HEK293 (cell line): ENCODE results near the gene SLC25A19.

ENCODE experiments used
- BCL11A ChIP-seq: fragments of 450-650 bp; formaldehyde crosslinking; IDR thresholded peaks from 2 replicates; pipeline ENCODE4 v1.5.1; 2016; ENCODE audit warnings: low read depth, missing biosample characterization, missing genetic modification characterization
- CTCF ChIP-seq: fragments of 450-650 bp; formaldehyde crosslinking; IDR thresholded peaks from 2 replicates; pipeline ENCODE4 v1.5.1; 2016; ENCODE audit warnings: missing biosample characterization, missing genetic modification characterization
- KLF1 ChIP-seq: fragments of 450-650 bp; formaldehyde crosslinking; IDR thresholded peaks from 2 replicates; pipeline ENCODE4 v1.5.1; 2016; ENCODE audit warnings: missing biosample characterization, missing genetic modification characterization
- MZF1 ChIP-seq: fragments of 450-650 bp; formaldehyde crosslinking; IDR thresholded peaks from 2 replicates; pipeline ENCODE4 v1.5.1; 2017; ENCODE audit warnings: missing biosample characterization, missing genetic modification characterization, borderline replicate concordance
- ZNF114 ChIP-seq: fragments of 450-650 bp; formaldehyde crosslinking; IDR thresholded peaks from 2 replicates; pipeline ENCODE4 v1.5.0; 2017; ENCODE audit warnings: missing biosample characterization, missing genetic modification characterization
- ZNF48 ChIP-seq: fragments of 450-650 bp; formaldehyde crosslinking; IDR thresholded peaks from 2 replicates; pipeline ENCODE4 v1.5.1; 2016; ENCODE audit warnings: missing biosample characterization, missing genetic modification characterization
- ZNF76 ChIP-seq: fragments of 450-650 bp; formaldehyde crosslinking; IDR thresholded peaks from 2 replicates; pipeline ENCODE4; 2016; ENCODE audit warnings: low read depth, missing biosample characterization, missing genetic modification characterization, borderline replicate concordance
- ZNF785 ChIP-seq: fragments of 450-650 bp; formaldehyde crosslinking; IDR thresholded peaks from 2 replicates; pipeline ENCODE4 v1.5.1; 2016; ENCODE audit warnings: missing biosample characterization, missing genetic modification characterization

GRCh38 chr17:75287221-75287620, 2.0 kb downstream of the SLC25A19 start:
- TF ChIP-seq ZNF785 (tag by site-specific recombination) (no peak), ZNF48 (no peak), CTCF (no peak), MZF1 (tag by site-specific recombination) (no peak), ZNF114 (tag by site-specific recombination) (no peak), ZNF76 (no peak), BCL11A (tag by site-specific recombination) (no peak), KLF1 (no peak)
